ENCODE measurements around the gene FTSJ3.

Gene FTSJ3

GRCh38 chr17:63840591-63841349 lies 13.3 kb upstream of the FTSJ3 start:
- peak overlapping the region; percentile 77 for H3K4me3 ChIP-seq (replicated peaks; ENCODE audit: low read depth, low read length)
- peak; percentile 53 for DNase-seq (ENCODE audit: extremely low read depth, low read depth)
- no peak for TF ChIP-seq CTCF (IDR thresholded peaks at IDR 0.05; ENCODE audit: low read depth, low read length, missing control alignments)

- no peak for TF ChIP-seq CTCF (IDR thresholded peaks at IDR 0.05; ENCODE audit: low read depth, low read length, missing control alignments)
- DNase-seq (ENCODE audit: extremely low read depth, low read depth), result no peak
- H3K4me3 ChIP-seq (replicated peaks; ENCODE audit: low read depth, low read length), result 0 out of 2 replicates have a peak overlapping the region, but pooled peaks have one; percentile 7
Observed at GRCh38 chr17:63838631-63839171, 11.2 kb upstream of the FTSJ3 start.

- no peak overlapping the region for H3K4me3 ChIP-seq (replicated peaks; ENCODE audit: low read depth, low read length)
- no peak for TF ChIP-seq CTCF (IDR thresholded peaks at IDR 0.05; ENCODE audit: low read depth, low read length, missing control alignments)
- DNase-seq (ENCODE audit: extremely low read depth, low read depth), result no peak
Observed at GRCh38 chr17:63837962-63838600, 10.6 kb upstream of the FTSJ3 start.

GRCh38 chr17:63837480-63837879 lies 10.0 kb upstream of the FTSJ3 start:
- no peak for DNase-seq (ENCODE audit: extremely low read depth, low read depth)
- TF ChIP-seq CTCF (IDR thresholded peaks at IDR 0.05; ENCODE audit: low read depth, low read length, missing control alignments), result no peak
- H3K4me3 ChIP-seq (replicated peaks; ENCODE audit: low read depth, low read length), result no peak overlapping the region

- DNase-seq (ENCODE audit: extremely low read depth, low read depth), result no peak
- no peak for TF ChIP-seq CTCF (IDR thresholded peaks at IDR 0.05; ENCODE audit: low read depth, low read length, missing control alignments)
Observed at GRCh38 chr17:63836811-63837210, 9.3 kb upstream of the FTSJ3 start.

GRCh38 chr17:63835167-63835720 lies 7.8 kb upstream of the FTSJ3 start:
- no peak overlapping the region for H3K4me3 ChIP-seq (replicated peaks; ENCODE audit: low read depth, low read length)
- TF ChIP-seq CTCF (IDR thresholded peaks at IDR 0.05; ENCODE audit: low read depth, low read length, missing control alignments), result no peak
- no peak for DNase-seq (ENCODE audit: extremely low read depth, low read depth)

More at GRCh38 chr17:63836811-63837210, 9.3 kb upstream of the FTSJ3 start:
- no peak overlapping the region for H3K4me3 ChIP-seq (replicated peaks; ENCODE audit: low read depth, low read length)

Data from HFF-Myc (cell line).